Measurements from ENCODE around the gene ALOX15. TPM values are rescaled to one million over a fixed set of nuclear protein-coding genes. Genes with fewer than 3 reads are reported as not detected.

Gene ALOX15
- total RNA-seq, 1 donor from 2014 or later = not detected

- no peak for DNase-seq
- peak overlapping the region; percentile 48 for H3K27ac Mint-ChIP-seq (ENCODE audit: unreplicated experiment)
- H3K4me1 Mint-ChIP-seq (ENCODE audit: low read depth, unreplicated experiment) = peaks cover 38% of the 10 kb centered on the region
Observed at GRCh38 chr17:4585638-4585994, 55.9 kb downstream of the ALOX15 start.

GRCh38 chr17:4584917-4585637 lies 56.4 kb downstream of the ALOX15 start:
- no peaks in the 10 kb centered on the region for H3K36me3 Mint-ChIP-seq (ENCODE audit: unreplicated experiment)
- peak overlapping the region; percentile 92 for H3K4me3 Mint-ChIP-seq (ENCODE audit: unreplicated experiment)
- H3K4me1 Mint-ChIP-seq (ENCODE audit: low read depth, unreplicated experiment) = peaks cover 38% of the 10 kb centered on the region
- no peak for TF ChIP-seq CTCF (IDR thresholded peaks at IDR 0.05; ENCODE audit: partially characterized antibody, unreplicated experiment)
- peaks cover 15% of the 10 kb centered on the region for H3K9me3 Mint-ChIP-seq (ENCODE audit: unreplicated experiment)
- peaks cover 22% of the 10 kb centered on the region for H3K27me3 Mint-ChIP-seq (ENCODE audit: unreplicated experiment)
- peak overlapping the region; percentile 48 for H3K27ac Mint-ChIP-seq (ENCODE audit: unreplicated experiment)
- DNase-seq = peak; percentile 53

More at GRCh38 chr17:4585638-4585994, 55.9 kb downstream of the ALOX15 start:
- Mint-ChIP-seq H3K36me3 (ENCODE audit: unreplicated experiment) (peaks cover 5% of the 10 kb centered on the region), H3K4me3 (ENCODE audit: unreplicated experiment) (peak overlapping the region; percentile 92), H3K9me3 (ENCODE audit: unreplicated experiment) (peaks cover 15% of the 10 kb centered on the region), H3K27me3 (ENCODE audit: unreplicated experiment) (peaks cover 26% of the 10 kb centered on the region)
- no peak for TF ChIP-seq CTCF (IDR thresholded peaks at IDR 0.05; ENCODE audit: partially characterized antibody, unreplicated experiment)

- H3K4me1 Mint-ChIP-seq (ENCODE audit: low read depth, unreplicated experiment) = peaks cover 38% of the 10 kb centered on the region
- peaks cover 24% of the 10 kb centered on the region for H3K27me3 Mint-ChIP-seq (ENCODE audit: unreplicated experiment)
- H3K36me3 Mint-ChIP-seq (ENCODE audit: unreplicated experiment) = no peaks in the 10 kb centered on the region
- H3K4me3 Mint-ChIP-seq (ENCODE audit: unreplicated experiment) = peak within 1 kb of the TSS; percentile 92
- peak; percentile 84 for DNase-seq
- H3K9me3 Mint-ChIP-seq (ENCODE audit: unreplicated experiment) = peaks cover 15% of the 10 kb centered on the region
- peak within 1 kb of the TSS; percentile 92 for H3K27ac Mint-ChIP-seq (ENCODE audit: unreplicated experiment)
- peak; percentile 14 for TF ChIP-seq CTCF (IDR thresholded peaks at IDR 0.05; ENCODE audit: partially characterized antibody, unreplicated experiment)
Observed at GRCh38 chr17:4584101-4584916, 57.2 kb downstream of the ALOX15 start, which contains the start of gene SMTNL2. Gene SMTNL2 (plus strand): TSS chr17:4584529. CDS start chr17:4584606, 77 bp downstream.

GRCh38 chr17:4583782-4584100 lies 57.7 kb downstream of the ALOX15 start:
- peak overlapping the region; percentile 92 for H3K27ac Mint-ChIP-seq (ENCODE audit: unreplicated experiment)
- peak; percentile 74 for DNase-seq
- H3K27me3 Mint-ChIP-seq (ENCODE audit: unreplicated experiment) = peaks cover 24% of the 10 kb centered on the region
- peak; percentile 48 for TF ChIP-seq CTCF (IDR thresholded peaks at IDR 0.05; ENCODE audit: partially characterized antibody, unreplicated experiment)
- H3K4me3 Mint-ChIP-seq (ENCODE audit: unreplicated experiment) = peak overlapping the region; percentile 90
- H3K36me3 Mint-ChIP-seq (ENCODE audit: unreplicated experiment) = no peaks in the 10 kb centered on the region
- peaks cover 15% of the 10 kb centered on the region for H3K9me3 Mint-ChIP-seq (ENCODE audit: unreplicated experiment)
- peaks cover 38% of the 10 kb centered on the region for H3K4me1 Mint-ChIP-seq (ENCODE audit: low read depth, unreplicated experiment)

GRCh38 chr17:4583206-4583605 lies 58.3 kb downstream of the ALOX15 start:
- H3K27me3 Mint-ChIP-seq (ENCODE audit: unreplicated experiment) = peaks cover 24% of the 10 kb centered on the region
- H3K27ac Mint-ChIP-seq (ENCODE audit: unreplicated experiment) = peak overlapping the region; percentile 92
- H3K4me3 Mint-ChIP-seq (ENCODE audit: unreplicated experiment) = peak overlapping the region; percentile 90

More at GRCh38 chr17:4583206-4583605, 58.3 kb downstream of the ALOX15 start:
- Mint-ChIP-seq H3K4me1 (ENCODE audit: low read depth, unreplicated experiment) (peaks cover 38% of the 10 kb centered on the region), H3K9me3 (ENCODE audit: unreplicated experiment) (peaks cover 15% of the 10 kb centered on the region), H3K36me3 (ENCODE audit: unreplicated experiment) (no peaks in the 10 kb centered on the region)
- DNase-seq = peak; percentile 52
- no peak for TF ChIP-seq CTCF (IDR thresholded peaks at IDR 0.05; ENCODE audit: partially characterized antibody, unreplicated experiment)

Measured in glutamatergic neuron (in vitro differentiated cells).